DMS 273 (cell line): ENCODE results near the gene C19orf81.

Experiments
- DNase-seq: peaks from one replicate; lab custom pipeline; 2025; ENCODE audit not compliant: unreplicated experiment; lab: John Stamatoyannopoulos, UW

The C19orf81 gene

DNA sequence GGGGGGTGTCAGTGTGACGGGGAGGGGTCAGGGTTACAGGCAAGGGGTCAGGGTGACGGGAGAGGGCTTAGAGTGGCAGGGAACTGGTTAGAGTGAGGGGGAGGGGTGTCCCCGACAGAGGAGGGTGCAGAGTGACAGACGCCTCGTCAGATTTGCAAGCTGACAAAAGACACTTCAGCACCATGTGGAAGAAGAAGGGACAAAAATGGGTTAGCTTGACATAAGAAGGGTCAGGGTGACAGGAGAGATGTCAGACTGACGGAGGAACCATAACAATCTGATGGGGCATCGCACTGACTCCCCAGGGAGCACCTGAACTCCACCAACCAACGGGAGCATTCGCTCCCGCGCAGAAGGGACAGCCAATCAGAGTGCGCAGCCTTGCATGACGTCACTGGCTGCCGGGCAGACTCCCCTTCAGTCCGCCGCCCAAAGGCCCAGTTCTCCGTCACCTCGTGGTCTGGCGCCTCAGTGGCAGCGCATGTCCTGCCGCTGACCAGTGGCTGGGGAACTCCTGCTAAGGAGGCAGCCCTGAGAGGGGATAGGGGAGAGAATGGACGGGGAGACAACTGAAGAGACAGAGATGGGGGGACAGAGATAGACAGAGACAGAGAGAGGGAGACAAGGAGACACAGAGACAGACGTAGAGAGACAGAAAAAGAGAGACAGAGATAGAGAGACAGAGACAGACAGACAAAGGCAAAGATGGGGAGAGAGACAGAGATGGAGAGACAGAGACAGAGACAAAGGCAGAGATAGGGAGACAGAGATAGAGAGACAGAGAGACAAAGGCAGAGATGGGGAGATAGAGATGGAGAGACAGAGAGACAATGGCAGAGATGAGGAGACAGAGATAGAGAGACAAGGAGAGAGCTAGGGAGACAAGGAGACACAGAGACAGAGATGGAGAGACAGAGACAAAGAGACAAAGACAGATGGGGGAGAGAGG, 30.2 kb downstream of the C19orf81 start:
- peak; percentile 83 for DNase-seq

DNA sequence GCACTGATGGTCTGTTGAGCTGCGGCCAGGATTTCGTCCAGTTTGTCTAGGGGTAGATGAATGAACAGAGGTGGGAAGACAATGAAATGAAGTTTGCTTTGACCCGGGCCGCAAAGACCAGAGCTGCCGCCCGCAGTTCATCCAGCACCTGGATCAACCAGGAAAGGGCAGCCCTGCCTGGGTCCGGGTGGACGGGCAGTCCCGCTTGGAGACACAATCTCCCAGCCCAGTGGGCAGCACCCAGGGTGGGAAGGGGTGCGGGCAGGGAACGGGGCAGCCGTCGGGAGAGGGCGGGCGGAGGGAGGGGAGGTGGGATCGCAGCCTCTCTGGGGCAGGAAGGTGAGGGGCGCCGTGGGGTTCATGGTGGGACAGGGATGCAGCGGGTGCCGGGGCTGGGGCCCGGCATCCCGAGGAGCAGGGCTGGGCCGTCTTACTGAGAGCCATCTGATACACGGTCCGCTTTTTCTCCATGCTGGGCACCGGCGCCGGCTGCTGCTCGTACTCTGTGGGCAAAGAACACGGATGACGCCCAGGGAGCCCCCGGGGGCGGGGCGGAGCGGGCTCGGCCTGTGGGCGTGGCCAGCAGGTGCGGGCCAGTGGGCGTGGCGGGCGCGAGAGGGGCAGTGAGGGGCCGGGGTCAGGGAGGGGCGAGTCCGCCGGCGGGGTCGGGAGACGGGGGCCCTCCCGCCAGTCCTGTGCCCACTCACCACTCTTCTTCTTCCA, 37.2 kb downstream of the C19orf81 start:
- no peak for DNase-seq

DNA sequence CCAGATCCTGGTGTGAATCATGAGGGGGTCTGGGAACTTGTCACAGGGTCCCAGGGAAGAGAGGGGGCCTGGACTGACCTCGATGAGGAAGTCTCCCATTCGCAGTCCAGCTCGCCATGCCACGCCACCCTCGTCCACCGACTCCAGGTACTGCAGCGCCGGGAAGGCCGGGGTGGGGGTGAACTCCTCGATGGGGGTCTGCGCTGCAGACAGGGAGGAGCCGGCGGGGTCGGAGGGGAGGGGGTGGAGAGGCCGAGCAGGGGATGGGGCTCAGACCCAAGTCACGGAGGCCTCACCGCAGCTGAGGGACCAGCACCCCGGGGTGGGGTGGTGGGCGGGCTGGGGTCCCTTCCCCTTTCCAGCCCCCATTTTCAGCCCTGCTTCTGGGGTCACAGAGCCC, 39.5 kb downstream of the C19orf81 start:
- no peak for DNase-seq

DNA sequence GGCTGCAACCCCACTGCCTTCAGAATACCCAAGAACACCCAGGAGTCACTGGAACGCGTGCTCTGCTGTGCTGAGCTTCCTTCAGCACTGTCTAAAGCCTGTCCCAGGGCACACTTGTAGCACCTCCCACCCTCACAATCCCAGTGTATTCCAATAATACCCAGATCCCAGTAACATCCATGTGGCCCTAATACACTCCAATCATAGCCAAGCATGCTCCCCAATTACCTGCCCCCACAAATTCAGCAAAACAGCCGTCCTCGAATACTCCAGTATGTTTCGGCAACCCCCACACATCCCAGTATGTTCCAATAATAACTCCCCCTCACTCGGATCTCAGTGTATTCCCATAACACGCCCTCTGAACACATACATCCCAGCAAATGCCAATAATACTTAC, 41.2 kb downstream of the C19orf81 start:
- no peak for DNase-seq

DNA sequence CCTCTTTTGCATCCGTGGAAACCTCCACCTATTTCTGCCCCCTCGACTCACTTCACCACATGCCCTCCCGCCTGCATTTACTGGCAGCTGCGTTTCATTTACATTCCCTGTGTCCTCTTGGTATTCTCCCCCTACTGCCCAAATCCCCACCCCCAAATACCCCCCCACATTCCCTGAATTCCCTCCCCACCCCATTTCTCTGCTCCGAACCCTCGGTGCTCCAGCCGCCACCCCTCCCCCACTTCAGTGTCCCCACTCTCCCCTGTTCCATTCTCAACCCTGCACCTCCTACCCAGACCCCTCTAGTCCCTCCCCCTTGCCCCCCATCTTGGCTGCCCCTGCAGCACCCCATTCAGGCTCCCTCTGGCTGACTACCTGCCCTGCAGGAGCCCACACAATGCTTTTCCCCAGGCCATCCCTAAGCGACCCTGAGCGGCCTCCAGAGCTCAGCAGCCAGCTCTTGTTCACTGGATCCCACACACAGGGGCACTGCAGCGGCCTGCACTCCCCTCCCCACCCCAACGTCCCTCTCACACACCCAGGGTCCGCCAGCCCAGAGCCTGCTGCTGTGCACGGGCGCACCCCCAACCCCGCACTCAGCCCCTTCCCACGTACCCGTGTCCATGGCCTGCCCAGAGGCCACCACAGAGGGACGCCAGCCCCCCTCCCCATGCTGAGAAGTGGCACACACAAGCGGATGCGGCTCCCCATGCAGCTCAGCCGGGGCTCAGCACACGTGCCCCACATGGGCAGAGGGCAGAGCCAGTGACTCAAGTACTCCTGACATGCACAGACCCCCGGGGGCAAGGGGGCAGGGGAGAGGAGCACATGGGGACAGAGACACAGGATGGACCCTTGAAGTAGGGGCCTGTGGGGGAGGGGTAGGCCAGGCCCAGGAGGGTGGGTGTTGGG, 44.1 kb downstream of the C19orf81 start:
- DNase-seq = no peak

DNA sequence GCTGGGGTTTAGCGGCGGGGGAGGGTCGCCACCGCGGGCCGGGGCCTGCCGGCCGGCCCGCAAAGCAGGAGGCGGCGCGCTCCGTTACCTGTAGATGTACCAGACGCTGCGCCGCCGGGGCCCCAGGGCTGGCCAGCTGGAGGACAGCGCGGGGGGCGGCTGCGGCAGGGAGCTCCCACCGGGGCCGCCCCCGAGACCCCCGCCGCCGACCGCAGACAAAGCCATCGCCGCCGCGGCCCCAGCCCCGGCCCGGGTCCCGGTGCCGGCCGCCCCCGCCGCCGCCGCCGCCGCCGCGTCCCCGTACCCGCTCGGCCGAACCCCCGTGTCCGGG, 45.5 kb downstream of the C19orf81 start:
- DNase-seq = no peak

DNA sequence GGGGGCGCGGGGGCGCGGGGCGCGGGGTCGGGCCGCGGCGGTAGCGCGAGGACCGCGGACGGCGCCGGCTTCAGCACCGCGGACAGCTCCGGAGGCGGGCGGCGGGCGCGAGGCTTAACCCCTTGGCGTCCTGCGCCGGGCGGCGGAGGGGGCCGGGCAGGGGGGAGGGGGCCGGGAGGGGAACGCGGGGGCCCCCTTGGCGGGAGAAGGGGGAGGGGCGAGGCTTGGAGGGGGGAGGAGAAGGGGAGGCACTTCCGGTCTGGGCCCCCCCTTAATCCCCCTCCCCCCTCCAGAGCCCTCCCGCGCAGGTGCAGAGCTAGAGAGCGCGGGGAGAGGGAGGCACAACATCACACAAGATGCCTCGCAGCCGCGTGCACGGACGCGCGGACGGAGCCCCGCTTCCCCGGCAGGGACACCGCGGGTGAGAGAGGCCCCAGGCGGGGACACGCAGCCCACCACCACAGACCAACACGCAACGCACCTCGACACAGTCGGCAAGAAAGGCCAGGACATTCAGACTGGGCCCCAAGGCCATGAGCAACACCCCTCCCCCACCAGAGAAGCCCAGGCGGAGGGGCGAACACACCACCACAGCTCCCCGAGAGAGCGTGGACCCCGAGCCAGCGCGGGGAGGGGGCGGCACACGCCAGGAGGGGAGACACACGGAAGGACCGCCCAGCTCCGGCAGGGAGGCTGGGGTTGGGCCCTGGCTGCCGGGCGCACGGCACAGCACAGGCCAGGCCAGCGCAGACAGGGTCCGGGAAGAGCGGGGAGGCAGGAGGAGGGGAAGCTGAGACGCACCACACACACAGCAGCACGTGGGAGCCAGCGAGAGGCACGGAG, 46.2 kb downstream of the C19orf81 start:
- DNase-seq = peak; percentile 43

DNA sequence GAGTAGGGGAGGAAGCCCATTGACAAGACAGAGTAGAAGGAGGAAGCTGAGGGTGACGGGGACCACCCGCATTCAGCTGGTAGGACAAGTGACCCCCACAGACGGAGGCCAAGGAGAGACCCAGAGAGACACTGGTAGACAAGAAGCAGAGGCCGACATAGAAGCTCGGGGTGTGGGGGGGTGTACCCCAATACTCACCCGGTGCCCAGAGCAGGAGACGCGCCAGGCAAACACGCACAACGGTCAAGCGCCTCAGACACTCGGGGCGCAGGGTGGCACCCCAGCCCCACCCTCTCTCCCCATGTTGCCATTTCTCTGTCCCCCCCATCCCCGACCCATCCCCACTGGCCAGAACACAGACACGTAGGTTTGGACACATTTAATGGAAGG, 46.8 kb downstream of the C19orf81 start:
- no peak for DNase-seq

DNA sequence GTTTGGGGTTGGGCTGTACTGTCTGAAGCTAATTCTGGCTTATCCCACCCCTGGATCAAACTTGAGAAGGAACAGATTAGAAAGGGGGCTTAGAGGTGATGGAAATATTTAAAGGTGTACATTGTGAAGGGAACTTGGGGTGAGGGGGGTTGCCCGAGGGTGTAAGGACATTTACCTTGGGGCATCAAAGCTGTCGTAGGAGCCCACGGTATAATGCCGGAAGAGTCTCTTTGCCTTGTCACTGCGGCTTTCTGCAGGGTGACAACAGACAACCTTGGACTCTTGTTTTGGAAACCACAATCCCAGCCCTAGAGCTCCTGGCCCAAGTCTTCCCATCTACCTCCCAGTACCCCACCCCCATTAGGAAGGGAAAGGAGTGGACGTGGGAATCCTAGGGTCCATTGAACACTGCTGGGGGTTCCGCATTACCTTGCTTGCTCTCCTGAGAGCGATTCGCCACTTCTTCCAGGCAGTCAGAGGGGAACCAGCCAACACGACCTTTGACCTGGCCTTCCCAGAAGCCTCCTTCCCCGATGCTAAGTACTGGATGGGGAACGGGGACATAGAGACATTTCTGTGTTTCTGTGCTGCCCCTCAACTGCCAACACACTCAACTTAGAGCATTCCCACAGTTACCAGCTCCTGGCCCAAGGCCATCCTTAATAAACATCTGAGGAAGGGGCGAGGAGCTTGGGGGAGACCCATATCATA, 48.3 kb downstream of the C19orf81 start:
- no peak for DNase-seq

DNA sequence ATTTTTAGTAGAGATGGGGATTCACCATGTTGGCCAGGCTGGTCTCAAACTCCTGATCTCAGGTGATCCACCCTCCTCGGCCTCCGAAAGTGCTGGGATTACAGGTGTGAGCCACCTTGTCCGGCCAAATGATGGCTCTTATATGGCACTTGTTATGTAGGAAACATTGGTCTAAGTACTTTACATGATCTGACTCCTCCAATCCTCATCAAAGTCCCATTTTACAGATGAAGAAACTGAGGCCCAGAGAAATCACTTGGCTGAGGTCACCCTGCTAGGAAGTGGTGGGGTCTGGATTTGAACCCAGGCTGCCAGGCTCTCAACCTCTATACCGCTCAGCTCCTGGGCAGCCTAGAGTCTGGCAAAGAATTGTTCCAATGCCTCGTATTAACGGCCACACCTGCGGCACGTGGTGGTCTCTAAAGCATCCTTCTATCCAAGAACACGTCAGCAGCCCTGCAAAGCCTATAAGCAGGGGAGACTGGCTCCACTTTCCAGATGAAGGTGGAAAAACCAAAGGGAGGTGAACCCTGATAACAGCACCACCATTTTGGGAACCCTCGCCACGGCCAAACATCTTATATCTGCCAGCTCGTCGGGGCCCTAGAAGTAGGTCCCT, 52.2 kb downstream of the C19orf81 start:
- no peak for DNase-seq

DNA sequence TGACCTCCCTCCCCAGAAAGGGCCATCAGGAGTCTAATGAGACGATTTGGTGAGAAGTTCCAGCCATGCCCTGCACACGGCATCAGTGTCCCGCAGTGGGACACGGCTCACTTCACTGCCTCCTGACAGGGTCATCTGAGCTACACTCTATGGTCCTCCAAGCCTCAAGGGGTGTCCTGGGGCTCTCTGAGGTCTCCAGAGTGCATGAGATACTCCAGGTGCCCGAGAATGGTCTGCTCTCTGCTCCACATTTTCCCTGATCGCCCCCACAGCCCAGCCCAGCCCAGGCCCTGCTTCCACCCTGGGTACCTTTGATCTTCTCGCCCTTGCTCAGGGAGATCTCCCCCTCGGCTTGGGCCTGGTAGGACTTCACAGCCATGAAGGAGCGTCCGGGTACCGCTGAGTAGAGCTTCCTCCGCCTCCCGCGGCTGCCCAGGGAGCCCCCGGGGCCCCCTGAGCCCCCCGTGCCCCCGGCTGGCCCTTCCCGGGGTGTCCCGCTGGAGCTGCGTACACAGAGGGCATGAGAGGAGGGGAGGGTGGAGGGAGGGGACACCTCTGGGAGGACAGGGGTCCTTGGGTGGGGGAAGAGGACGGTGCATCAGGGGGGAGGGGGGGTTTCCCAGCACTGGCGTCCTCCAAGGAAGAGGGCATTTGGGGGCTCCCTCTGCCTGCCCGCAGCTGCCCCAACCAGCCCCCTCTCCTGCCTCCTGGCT, 53.1 kb downstream of the C19orf81 start:
- DNase-seq = no peak

DNA sequence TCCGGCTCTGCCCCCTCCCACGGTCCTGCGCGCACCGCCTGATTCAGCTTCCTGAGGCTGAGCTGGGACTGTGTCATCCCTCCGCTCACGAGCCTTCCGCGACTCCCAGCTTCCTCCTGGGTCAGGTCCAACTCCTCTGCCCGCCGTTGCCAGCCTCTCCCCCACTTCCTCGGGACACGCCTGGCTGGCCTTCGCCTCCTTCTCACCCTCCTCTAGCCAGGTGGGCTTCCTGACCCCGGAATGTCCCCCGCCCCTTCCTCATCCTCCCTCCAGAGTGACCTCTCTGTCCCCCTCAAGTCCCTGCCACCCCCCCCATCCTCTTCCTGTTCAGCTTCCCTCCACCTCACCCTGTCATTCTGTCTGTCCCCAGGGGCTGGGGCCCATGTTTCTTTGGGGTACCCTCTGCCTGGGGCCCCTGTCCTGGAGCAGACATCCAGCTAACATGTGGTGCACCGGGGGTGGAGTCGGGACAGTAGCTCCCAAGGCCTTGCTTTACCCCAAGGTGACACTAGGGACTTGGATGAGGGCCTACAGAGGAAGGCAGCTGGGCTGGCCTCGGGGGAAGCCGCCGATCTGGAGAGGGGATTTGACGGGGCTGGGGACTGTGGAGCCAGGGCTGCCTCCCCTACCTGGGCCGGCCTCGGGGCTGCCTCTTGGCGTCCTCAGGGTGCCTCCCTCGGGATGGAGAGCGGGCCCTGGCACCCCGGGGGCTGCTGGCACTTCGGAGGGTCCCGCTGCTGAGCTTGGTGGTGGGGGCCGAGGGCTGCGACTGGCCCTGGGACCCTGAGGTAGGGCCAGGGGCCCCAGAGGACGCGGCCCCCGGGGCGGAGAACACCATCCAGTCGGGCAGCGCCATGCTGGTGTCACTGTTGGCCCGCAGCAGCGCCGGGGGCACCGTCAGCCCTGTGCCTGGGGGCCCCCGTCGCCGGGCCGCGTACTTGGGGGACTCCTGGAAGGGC, 53.9 kb downstream of the C19orf81 start:
- no peak for DNase-seq

DNA sequence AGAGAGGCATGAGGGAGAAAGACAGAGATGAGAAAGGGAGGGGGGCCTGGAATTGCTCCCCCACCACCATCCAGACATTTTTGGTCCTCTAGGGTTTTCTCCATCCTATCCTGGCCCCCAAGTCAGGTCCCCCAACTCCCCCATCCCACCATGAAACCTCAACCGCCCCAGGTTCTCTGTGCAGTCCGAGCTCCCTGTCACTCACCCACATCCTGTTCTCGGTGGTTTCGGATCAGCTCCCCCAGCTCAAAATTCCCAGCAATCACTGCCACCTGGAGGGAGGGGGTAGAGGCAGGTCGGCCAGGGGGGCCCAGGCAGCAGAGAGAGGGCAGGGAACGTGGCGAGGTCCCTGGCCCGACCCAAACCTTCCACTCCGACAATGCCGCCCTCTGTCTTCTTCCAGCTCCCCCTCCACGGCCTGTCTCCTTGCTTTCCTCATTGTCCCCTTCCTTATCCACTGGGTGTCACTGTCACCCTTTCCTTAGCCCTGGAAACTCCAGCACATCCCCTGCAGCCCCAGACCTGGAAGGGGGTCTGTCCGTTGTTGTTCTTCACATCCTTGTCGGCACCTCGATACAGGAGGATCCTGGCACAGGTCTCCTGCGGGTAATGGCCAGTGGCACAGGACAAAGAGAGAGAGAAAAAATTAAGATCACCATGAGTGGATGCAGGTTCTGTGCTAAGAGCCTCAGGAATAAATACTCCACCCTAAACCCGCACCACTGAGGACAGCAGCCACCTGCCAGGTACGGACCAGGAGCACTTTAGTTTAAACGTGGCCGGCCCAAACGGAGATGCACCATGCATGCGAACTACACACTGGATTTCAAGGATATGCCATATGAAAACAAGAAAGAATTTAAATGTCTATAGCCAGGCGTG, 54.9 kb downstream of the C19orf81 start:
- DNase-seq = peak; percentile 33

DNA sequence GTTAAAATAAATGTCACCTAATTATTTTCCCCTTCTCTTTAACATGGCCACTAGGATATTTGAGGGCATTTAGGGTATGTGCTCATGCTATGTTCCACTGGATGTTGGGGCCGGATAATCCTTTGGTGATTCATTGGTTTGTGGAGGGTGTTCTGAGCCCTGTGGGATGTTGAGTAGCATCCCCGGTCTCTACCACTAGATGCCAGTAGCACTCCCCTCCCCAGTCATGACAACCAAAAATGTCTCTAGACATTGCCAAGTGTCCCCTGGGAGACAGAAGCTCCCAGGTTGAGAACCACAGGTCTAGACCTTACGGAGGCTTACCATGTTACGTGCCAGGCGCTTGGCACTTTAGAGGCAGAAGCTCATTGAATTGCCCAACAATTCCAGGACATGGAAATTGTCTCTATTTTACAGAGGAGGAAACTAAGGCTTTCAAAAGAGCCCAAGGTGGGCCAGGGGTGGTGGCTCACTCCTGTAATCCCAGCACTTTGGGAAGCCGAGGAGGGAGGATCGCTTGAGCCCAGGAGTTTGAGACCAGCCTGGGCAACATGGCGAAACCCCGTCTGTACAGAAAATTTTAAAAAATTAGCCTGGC, 56.3 kb downstream of the C19orf81 start:
- DNase-seq = peak; percentile 59

DNA sequence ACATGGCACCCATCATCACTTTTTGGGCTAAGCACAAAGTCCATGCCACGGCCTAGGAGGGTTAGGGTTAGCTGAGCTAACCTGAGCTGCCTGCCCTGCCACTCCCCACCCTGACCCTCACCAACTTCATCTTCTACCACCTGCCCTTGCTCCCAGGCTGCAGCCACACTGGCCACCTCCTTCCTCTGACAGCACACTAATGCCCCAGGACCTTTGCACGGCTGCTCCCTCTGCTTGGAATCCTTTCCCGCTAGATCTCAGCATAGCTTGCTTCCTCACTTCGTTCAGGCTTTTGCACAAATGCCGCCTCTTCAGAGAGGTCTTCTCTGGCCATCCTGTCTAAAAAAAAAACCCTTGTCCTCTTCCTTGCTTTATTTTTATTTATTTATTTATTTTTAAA, 57.1 kb downstream of the C19orf81 start:
- no peak for DNase-seq

DNA sequence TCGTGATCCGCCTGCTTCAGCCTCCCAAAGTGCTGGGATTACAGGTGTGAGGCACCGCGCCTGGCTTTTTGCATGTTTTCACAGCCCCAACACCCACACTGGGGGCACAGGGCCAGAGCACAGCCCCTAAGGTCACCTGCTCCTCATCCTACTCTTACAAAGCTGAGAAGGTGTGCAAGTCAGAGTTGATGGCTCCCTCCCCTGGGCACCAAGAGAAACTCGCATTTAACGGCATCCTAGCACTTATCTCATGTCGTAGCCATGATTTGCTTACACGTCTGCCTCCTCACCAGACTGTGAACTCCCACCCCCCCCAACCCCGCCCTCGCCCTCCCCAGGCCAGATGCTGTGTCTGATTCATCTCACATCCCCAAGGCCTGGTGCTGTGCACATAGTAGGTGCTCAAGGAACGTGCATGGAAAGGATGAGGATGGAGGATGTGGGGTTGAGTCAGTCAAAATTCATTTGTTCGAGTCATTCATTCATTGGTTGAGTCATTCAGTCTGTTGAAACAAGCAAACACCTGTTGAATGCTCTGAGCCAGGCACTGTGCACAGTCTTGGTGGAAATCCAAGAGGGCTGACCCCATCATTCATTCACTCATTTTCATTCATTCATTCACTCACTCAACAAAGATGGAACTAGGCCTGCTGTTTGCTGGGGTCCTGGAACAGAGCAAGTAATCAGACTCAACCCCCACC, 59.1 kb downstream of the C19orf81 start:
- DNase-seq = no peak
